Endodermal cell (in vitro differentiated cells): ENCODE measurements around the gene GSE1. TPM values are rescaled to one million over a fixed set of nuclear protein-coding genes. Genes with fewer than 3 reads are reported as not detected.
A peak's percentile ranks its signal among the peaks of the same experiment; 100 is the strongest.

Experiments used
- DNase-seq: peaks from one replicate; pipeline ENCODE4 v3.0.0-alpha.2; 2017
- H3K27ac ChIP-seq: 2 replicates; pipeline ENCODE4 v1.5.1; 2013; ENCODE audit warnings: mild to moderate bottlenecking, low read depth, low read length, moderate library complexity
- H3K27me3 ChIP-seq: 2 replicates; pipeline ENCODE4 v1.6.1; 2013; ENCODE audit warnings: mild to moderate bottlenecking, low read length, moderate library complexity; ENCODE audit not compliant: insufficient read depth, control insufficient read depth, poor library complexity, severe bottlenecking
- H3K36me3 ChIP-seq: 2 replicates; pipeline ENCODE4 v1.7.0; 2013; ENCODE audit warnings: mild to moderate bottlenecking, low read length, moderate library complexity; ENCODE audit not compliant: control insufficient read depth, insufficient read depth
- H3K4me1 ChIP-seq: one replicate; pipeline ENCODE4 v1.7.0; 2013; ENCODE audit warnings: low read length; ENCODE audit not compliant: control insufficient read depth, insufficient read depth
- H3K4me3 ChIP-seq: 2 replicates; pipeline ENCODE4 v1.5.1; 2013; ENCODE audit warnings: mild to moderate bottlenecking, low read length, moderate library complexity
- H3K9ac ChIP-seq: 2 replicates; pipeline ENCODE4 v1.6.1; 2013; ENCODE audit warnings: mild to moderate bottlenecking, low read length, moderate library complexity; ENCODE audit not compliant: poor library complexity, severe bottlenecking; ENCODE audit errors: extremely low read depth
- H3K9me3 ChIP-seq: 2 replicates; pipeline ENCODE4 v1.6.1; 2013; ENCODE audit warnings: mild to moderate bottlenecking, low read length, moderate library complexity; ENCODE audit not compliant: control insufficient read depth
- H3K27ac Mint-ChIP-seq: 2 replicates; pipeline ENCODE4 v1.8.0; 2020; ENCODE audit warnings: mixed read lengths
- H3K27me3 Mint-ChIP-seq: 2 replicates; pipeline ENCODE4 v1.8.0; 2021; ENCODE audit warnings: mild to moderate bottlenecking, mixed read lengths; ENCODE audit not compliant: insufficient read depth
- H3K36me3 Mint-ChIP-seq: 2 replicates; pipeline ENCODE4 v1.8.0; 2020; ENCODE audit warnings: low read depth, mixed read lengths
- H3K4me1 Mint-ChIP-seq: 2 replicates; pipeline ENCODE4 v1.8.0; 2020; ENCODE audit warnings: mixed read lengths
- H3K4me3 Mint-ChIP-seq: 2 replicates; pipeline ENCODE4 v1.8.0; 2020; ENCODE audit warnings: mild to moderate bottlenecking, moderate library complexity, mixed read lengths
- H3K9me3 Mint-ChIP-seq: 2 replicates; pipeline ENCODE4 v1.8.0; 2020; ENCODE audit warnings: mild to moderate bottlenecking, mixed read lengths
- CTCF ChIP-seq: fragments of 200-600 bp; sonication (generic); conservative IDR thresholded peaks from 2 replicates; pipeline ENCODE4 v1.5.0; 2021; ENCODE audit warnings: antibody characterized with exemption, mild to moderate bottlenecking
- WGBS, 2 experiments: methylation state at CpG; one replicate each; pipeline versions ENCODE4 v1.1.5 to v1.1.7; 2013; ENCODE audit warnings: missing lambda C conversion rate in 2 of 2, mixed read lengths in 1 of 2; ENCODE audit not compliant: insufficient coverage in 1 of 2, insufficient read length in 1 of 2; 5-methylcytosine and 5-hydroxymethylcytosine counted together
- total RNA-seq, 2 donors: library from RNA; stranded (reverse); fragmentation: NEBNext Ultra II Directional in 1 of 2; extraction: Animal tissue kit (Norgen Biotek cat#: 25700) in 1 of 2; gene quantifications; 2 replicates in 1 of 2; 3 replicates in 1 of 2; pipeline ENCODE4 v1.2.1, GENCODE V29; 2021

Gene GSE1
- total RNA-seq, 2 donors from 2014 or later: 108 to 128 TPM

GRCh38 chr16:85602402-85603202, 10.5 kb upstream of the GSE1 start:
- WGBS, 2 experiments: 74 to 86% methylated on average over 13 to 24 of the region's 24 CpGs
- Histone ChIP-seq H3K9me3 (no peaks in the 10 kb centered on the region), H3K4me3 (no peak overlapping the region), H3K27ac (peak overlapping the region; percentile 4), H3K27me3 (no peaks in the 10 kb centered on the region), H3K36me3 (no peaks in the 10 kb centered on the region), H3K9ac (no peak overlapping the region), H3K4me1 (peaks cover 26% of the 10 kb centered on the region)
- Mint-ChIP-seq H3K27ac (peak overlapping the region; percentile 38), H3K4me3 (no peak overlapping the region), H3K36me3 (no peaks in the 10 kb centered on the region), H3K4me1 (peaks cover 47% of the 10 kb centered on the region), H3K27me3 (no peaks in the 10 kb centered on the region), H3K9me3 (no peaks in the 10 kb centered on the region)
- DNase-seq: no peak
- no peak for TF ChIP-seq CTCF

- Histone ChIP-seq H3K4me3 (no peak overlapping the region), H3K9ac (no peak overlapping the region), H3K27ac (no peak overlapping the region), H3K27me3 (no peaks in the 10 kb centered on the region), H3K4me1 (peaks cover 32% of the 10 kb centered on the region), H3K36me3 (no peaks in the 10 kb centered on the region), H3K9me3 (no peaks in the 10 kb centered on the region)
- TF ChIP-seq CTCF: no peak
- no peaks in the 10 kb centered on the region for H3K9me3 Mint-ChIP-seq
- H3K27me3 Mint-ChIP-seq: no peaks in the 10 kb centered on the region
- H3K4me3 Mint-ChIP-seq: no peak overlapping the region
- 83 to 92% methylated on average over 10 to 12 of the region's 12 CpGs for WGBS, 2 experiments
- no peak for DNase-seq
- no peaks in the 10 kb centered on the region for H3K36me3 Mint-ChIP-seq
- peak overlapping the region; percentile 38 for H3K27ac Mint-ChIP-seq
- H3K4me1 Mint-ChIP-seq: peaks cover 54% of the 10 kb centered on the region
Measured at GRCh38 chr16:85603203-85603755, 9.8 kb upstream of the GSE1 start.

GRCh38 chr16:85604145-85604705, 8.9 kb upstream of the GSE1 start:
- TF ChIP-seq CTCF: no peak
- no peak for DNase-seq
- Mint-ChIP-seq H3K36me3 (no peaks in the 10 kb centered on the region), H3K9me3 (no peaks in the 10 kb centered on the region), H3K27me3 (peaks cover 2% of the 10 kb centered on the region), H3K4me3 (no peak overlapping the region), H3K4me1 (peaks cover 63% of the 10 kb centered on the region), H3K27ac (no peak overlapping the region)
- Histone ChIP-seq H3K9me3 (no peaks in the 10 kb centered on the region), H3K4me1 (peaks cover 37% of the 10 kb centered on the region), H3K27ac (no peak overlapping the region), H3K27me3 (no peaks in the 10 kb centered on the region), H3K36me3 (no peaks in the 10 kb centered on the region), H3K4me3 (no peak overlapping the region), H3K9ac (no peak overlapping the region)
- 90% methylated on average over 6 to 10 of the region's 11 CpGs for WGBS, 2 experiments
